AG09319 (cell line): Measurements from ENCODE around the gene RPS3.
"Not testable (repeated sequence)": the region's sequence is repeated elsewhere in the genome, so short reads cannot be mapped to it uniquely, and the experiment has no call there.

Experiments used
- DNase-seq: peaks from one replicate; pipeline ENCODE4 v3.0.0-alpha.2; 2010; ENCODE audit warnings: low read depth; ENCODE audit errors: extremely low read depth
- TF ChIP-seq, protein P1 (sequence below): IDR thresholded peaks from 2 replicates; pipeline ENCODE4 v1.5.1; 2011; ENCODE audit warnings: low read depth, mild to moderate bottlenecking, inconsistent platforms, low read length, moderate library complexity

RPS3 gene

DNA sequence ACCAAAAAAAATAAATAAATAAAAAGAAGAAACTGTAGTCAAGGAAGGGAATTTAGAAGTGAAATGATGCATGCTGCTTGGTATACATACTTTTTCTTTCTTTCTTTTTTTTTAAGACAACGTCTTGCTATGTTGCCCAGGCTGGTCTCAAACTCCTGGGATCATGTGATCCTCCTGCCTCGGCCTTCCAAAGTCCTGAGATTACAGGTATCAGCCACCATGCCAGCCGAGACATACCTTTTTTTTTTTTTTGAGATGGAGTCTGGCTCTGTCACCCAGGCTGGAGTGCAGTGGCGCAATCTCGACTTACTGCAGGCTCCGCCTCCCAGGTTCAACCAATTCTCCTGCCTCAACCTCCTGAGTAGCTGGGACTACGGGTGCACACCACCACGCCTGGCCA is 26.1 kb upstream of the RPS3 start:
- no peak for DNase-seq
- TF ChIP-seq, protein P1, sequence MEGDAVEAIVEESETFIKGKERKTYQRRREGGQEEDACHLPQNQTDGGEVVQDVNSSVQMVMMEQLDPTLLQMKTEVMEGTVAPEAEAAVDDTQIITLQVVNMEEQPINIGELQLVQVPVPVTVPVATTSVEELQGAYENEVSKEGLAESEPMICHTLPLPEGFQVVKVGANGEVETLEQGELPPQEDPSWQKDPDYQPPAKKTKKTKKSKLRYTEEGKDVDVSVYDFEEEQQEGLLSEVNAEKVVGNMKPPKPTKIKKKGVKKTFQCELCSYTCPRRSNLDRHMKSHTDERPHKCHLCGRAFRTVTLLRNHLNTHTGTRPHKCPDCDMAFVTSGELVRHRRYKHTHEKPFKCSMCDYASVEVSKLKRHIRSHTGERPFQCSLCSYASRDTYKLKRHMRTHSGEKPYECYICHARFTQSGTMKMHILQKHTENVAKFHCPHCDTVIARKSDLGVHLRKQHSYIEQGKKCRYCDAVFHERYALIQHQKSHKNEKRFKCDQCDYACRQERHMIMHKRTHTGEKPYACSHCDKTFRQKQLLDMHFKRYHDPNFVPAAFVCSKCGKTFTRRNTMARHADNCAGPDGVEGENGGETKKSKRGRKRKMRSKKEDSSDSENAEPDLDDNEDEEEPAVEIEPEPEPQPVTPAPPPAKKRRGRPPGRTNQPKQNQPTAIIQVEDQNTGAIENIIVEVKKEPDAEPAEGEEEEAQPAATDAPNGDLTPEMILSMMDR = no peak

DNA sequence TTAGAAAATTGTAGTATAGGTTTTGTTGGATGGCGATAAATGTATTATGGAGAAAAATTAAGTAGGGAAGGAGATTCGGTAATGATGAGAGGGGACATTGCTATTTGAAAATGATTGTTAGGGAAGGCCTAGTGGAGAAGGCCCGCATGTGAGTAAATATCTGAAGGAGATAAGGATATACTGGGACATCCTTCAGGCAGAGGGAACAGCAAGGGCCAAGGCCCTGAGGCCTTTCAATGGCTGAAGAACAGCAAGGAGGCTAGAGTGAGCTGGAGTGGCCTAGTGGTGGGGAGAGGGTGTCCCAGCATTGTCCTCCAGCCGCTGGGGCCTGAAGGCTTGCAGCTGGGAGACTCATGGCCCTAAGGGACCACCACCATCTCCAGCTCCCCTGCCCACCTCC is 24.7 kb upstream of the RPS3 start:
- no peak for DNase-seq
- TF ChIP-seq, protein P1 = no peak

DNA sequence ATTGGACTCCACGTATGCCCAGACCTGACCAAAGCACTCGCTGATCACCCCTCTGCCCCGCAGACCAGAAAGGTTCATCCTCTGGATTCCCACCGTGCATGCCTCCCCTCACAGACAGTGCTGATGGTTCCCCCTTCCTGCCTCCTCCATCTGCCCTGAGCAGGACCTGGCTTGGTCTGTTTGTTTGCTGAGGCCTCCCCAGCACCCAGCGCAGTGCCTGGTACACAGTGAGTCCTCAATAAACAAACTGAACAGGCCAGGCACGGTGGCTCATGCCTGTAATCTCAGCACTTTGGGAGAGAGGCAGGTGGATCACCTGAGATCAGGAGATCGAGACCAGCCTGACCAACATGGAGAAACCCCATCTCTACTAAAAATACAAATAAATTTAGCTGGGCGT is 23.7 kb upstream of the RPS3 start:
- TF ChIP-seq, protein P1 = no peak

DNA sequence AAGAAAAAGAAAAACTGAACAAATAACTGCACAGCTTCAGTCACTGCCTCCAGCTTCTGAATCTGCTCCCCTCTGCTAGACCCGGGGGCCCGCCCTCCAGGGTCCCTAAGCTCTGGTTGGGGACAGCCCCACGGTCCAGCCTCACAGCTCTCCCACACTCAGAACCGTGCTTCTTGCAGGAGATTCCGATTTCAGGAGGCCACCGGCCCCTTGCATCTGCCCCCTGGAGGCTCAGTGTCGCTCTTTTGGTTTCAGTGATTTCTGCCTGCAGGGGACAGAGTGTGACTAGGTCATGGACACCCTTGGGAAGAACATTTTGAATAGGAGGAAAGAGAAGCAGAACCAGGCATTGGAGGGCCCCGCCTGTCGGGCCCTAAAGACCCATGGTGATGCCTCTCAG is 23.1 kb upstream of the RPS3 start:
- DNase-seq = no peak
- TF ChIP-seq, protein P1 = no peak

More for the DNA sequence above, 23.7 kb upstream of the RPS3 start:
- no peak for DNase-seq

DNA sequence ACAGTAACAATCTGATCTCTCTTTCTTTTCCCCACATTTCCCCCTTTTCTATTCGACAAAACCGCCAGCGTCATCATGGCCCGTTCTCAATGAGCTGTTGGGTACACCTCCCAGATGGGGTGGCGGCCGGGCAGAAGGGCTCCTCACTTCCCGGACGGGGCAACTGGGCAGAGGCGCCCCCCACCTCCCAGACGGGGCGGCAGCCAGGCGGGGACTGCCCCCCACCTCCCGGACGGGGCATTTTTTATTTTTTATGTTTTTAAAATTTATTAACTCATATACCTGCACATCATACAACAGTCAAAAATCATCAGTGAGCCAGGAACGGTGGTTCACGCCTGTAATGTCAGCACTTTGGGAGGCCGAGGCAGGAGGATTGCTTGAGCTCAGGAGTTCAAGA is 20.5 kb upstream of the RPS3 start:
- not testable (repeated sequence) for DNase-seq

DNA sequence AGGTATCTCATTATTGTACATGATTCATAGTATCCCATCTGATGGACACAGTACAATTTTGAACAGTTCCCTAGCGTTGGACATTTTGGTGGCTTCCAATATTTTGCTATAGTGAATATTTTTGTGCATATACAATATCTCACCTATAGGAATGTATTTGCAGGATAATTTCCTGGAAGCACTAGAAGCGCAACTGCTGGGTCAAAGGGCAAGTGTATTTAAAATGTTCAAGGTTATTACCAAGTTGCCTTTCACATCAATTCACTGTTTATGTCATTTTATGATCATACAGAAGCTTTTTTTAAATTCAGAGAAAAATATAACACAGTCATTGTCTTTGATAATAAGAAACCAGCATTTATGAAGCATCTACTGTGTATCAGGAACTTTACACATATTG is 19.1 kb upstream of the RPS3 start:
- no peak for DNase-seq
- TF ChIP-seq, protein P1 = no peak

DNA sequence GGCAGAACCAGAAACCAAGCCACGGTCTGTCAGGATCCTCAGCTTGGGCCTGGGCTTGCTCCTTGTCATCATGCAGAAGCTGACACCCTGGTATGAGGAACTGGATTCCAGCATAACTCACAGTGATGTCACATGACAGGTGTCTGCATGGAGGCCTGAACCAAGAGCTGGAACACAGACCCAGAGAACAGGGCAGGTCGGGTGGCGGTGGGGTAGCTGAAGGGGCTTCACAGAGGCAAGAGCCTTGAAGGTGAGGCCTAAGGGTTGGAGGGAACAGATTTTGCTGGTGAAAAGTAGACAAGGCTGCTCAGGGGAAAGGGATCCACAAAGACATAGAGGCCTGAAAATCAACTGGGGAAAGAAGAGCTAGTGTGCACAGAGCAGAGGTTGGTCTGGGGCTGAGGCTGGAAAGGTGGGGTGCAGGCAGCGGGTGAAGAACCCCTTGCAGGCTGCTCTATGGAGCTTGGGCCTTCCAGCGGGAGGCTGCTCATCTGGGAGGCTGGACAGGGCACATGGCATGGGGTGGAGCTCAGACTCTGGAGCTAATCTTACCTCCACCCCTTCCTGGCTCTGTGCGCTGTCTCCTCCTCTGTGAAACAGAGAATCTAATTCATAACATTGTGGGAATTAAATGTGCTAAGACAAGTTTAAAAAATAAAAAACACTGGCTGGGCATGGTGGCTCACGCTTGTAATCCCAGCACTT is 18.4 kb upstream of the RPS3 start:
- no peak for DNase-seq
- TF ChIP-seq, protein P1 = no peak

DNA sequence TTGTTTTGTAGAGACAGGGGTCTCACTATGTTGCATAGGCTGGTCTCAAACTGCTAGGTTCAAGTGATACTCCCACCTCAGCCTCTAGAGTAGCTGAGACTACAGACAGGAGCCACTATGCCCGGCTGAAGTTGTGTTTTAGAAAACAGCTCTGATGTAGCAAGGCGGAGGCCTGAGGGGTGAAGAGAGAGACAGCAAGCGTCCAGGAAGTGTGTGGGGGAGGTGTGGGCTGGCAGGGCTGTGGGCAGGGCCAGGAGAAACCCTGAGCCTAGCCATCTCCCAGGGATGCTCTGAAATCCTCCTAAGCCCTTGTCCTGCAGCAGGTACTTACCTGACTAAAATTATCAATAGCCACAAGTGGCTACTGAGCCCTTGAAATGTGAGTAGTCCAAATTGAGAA is 16.1 kb upstream of the RPS3 start:
- TF ChIP-seq, protein P1 = no peak
- no peak for DNase-seq
